GM12878 (cell line): ENCODE results near the gene MAIP1. TPM values are rescaled to one million over a fixed set of nuclear protein-coding genes. Genes with fewer than 3 reads are reported as not detected.

Experiments used
- ATAC-seq: fragments of 200-7000 bp; cut with Tn5 transposase; 3 replicates; pipeline ENCODE4 v1.9.1; 2020; ENCODE audit warnings: mild to moderate bottlenecking, moderate library complexity
- BruUV-seq: library from RNA; stranded (reverse); fragments of 400-500 nt; replicated peaks from 2 replicates; lab custom pipeline; 2021; lab: Mats Ljungman, UMichigan
- CTCF ChIA-PET: fragments of 300-600 bp; sonication (Branson Sonifier 250); formaldehyde crosslinking; extraction: SDS; loops from one replicate; lab custom pipeline; 2021; ENCODE audit warnings: inconsistent platforms; lab: Yijun Ruan, JAX
- POLR2A ChIA-PET: fragments of 350-600 bp; formaldehyde crosslinking; extraction: SDS; loops from one replicate; lab custom pipeline; 2021; ENCODE audit warnings: inconsistent platforms; lab: Charles Lee
- RAD21 ChIA-PET: fragments of 300-600 bp; sonication (Branson Sonifier 250); formaldehyde crosslinking; loops from one replicate; lab custom pipeline; 2023; ENCODE audit warnings: antibody characterized with exemption; ENCODE audit not compliant: unreplicated experiment; lab: Charles Lee
- SMC1A ChIA-PET: fragments of 300-600 bp; sonication (Branson Sonifier 250); formaldehyde crosslinking; loops from one replicate; lab custom pipeline; 2023; ENCODE audit not compliant: unreplicated experiment, uncharacterized antibody; lab: Charles Lee
- DNase-seq: peaks from one replicate; pipeline ENCODE4 v3.0.0-alpha.2; 2011; ENCODE audit warnings: low read depth, low spot score
- FAIRE-seq: peaks from 3 replicates; lab custom pipeline; 2011; peaks lifted over from hg19 to GRCh38; lab: Jason Lieb, UNC
- H2AFZ ChIP-seq: 2 replicates; pipeline ENCODE4 v1.6.0; 2011; ENCODE audit warnings: low read depth, low read length, control low read depth; ENCODE audit not compliant: control insufficient read depth
- H3K27ac ChIP-seq: 2 replicates; pipeline ENCODE4 v1.5.1; 2011; ENCODE audit warnings: control low read depth; ENCODE audit not compliant: control insufficient read depth, insufficient read depth
- H3K27me3 ChIP-seq, 2 experiments: replicated peaks in 1 of 2; 2 replicates each; pipeline versions ENCODE4 v1.6.0 to v1.6.1; 2011; ENCODE audit warnings: low read length in 1 of 2; ENCODE audit not compliant: control insufficient read depth in 2 of 2, insufficient read depth in 2 of 2
- H3K36me3 ChIP-seq, 2 experiments: 2 replicates each; pipeline ENCODE4 v1.5.1; 2011; ENCODE audit warnings: low read length in 1 of 2; ENCODE audit not compliant: control insufficient read depth in 2 of 2, insufficient read depth in 2 of 2
- H3K4me1 ChIP-seq: 2 replicates; pipeline ENCODE4 v1.6.1; 2011; ENCODE audit warnings: mild to moderate bottlenecking, low read length, moderate library complexity, mixed read lengths; ENCODE audit not compliant: control insufficient read depth, insufficient read depth
- H3K4me2 ChIP-seq: 2 replicates; pipeline ENCODE4 v1.6.0; 2011; ENCODE audit warnings: control low read depth; ENCODE audit not compliant: control insufficient read depth, insufficient read depth
- H3K4me3 ChIP-seq: fragments of 200-600 bp; sonication (generic); 2 replicates; pipeline ENCODE4 v1.5.1; 2016
- H3K79me2 ChIP-seq: 2 replicates; pipeline ENCODE4 v1.6.0; 2011; ENCODE audit warnings: low read length; ENCODE audit not compliant: control insufficient read depth, insufficient read depth
- H3K9ac ChIP-seq: 2 replicates; pipeline ENCODE4 v1.8.0; 2011; ENCODE audit warnings: low read length, control low read depth, mixed read lengths; ENCODE audit not compliant: control insufficient read depth, insufficient read depth
- H3K9me3 ChIP-seq: replicated peaks from 3 replicates; pipeline ENCODE4 v1.5.1; 2011; ENCODE audit warnings: mild to moderate bottlenecking, low read length; ENCODE audit not compliant: control insufficient read depth, insufficient read depth
- H4K20me1 ChIP-seq: 2 replicates; pipeline ENCODE4 v1.6.0; 2011; ENCODE audit not compliant: control insufficient read depth, insufficient read depth
- CHD4 ChIP-seq: fragments of 200-600 bp; sonication (generic); IDR thresholded peaks from 2 replicates; pipeline ENCODE4 v1.6.1; 2016; ENCODE audit warnings: mild to moderate bottlenecking
- CREB1 ChIP-seq: IDR thresholded peaks from 2 replicates; pipeline ENCODE4 v1.6.1; 2012; ENCODE audit warnings: low read depth, mild to moderate bottlenecking, inconsistent platforms
- FOXM1 ChIP-seq: IDR thresholded peaks from 2 replicates; pipeline ENCODE4 v1.6.1; 2012; ENCODE audit warnings: low read depth, mild to moderate bottlenecking, inconsistent platforms, low read length, moderate library complexity
- HCFC1 ChIP-seq: fragments of 150-350 bp; IDR thresholded peaks from 2 replicates; pipeline ENCODE4 v1.6.1; 2014; ENCODE audit warnings: low read length
- HDAC2 ChIP-seq: fragments of 200-600 bp; sonication (generic); IDR thresholded peaks from 2 replicates; pipeline ENCODE4 v1.6.1; 2017
- KLF5 ChIP-seq: fragments of 450-650 bp; IDR thresholded peaks from 2 replicates; pipeline ENCODE4 v1.6.1; 2014; ENCODE audit warnings: mild to moderate bottlenecking; ENCODE audit not compliant: partially characterized antibody
- MEF2A ChIP-seq: IDR thresholded peaks from 2 replicates; pipeline ENCODE4 v1.6.1; 2011; ENCODE audit warnings: low read depth, mild to moderate bottlenecking, low read length, moderate library complexity; ENCODE audit not compliant: insufficient read depth
- MTA2 ChIP-seq: fragments of 450-650 bp; IDR thresholded peaks from 2 replicates; pipeline ENCODE4 v1.6.1; 2016; ENCODE audit warnings: low read depth, mild to moderate bottlenecking, moderate library complexity
- PAX5 ChIP-seq: IDR thresholded peaks from 2 replicates; pipeline ENCODE4 v1.6.1; 2011; ENCODE audit warnings: low read depth, low read length, borderline replicate concordance
- RAD21 ChIP-seq: IDR thresholded peaks from 2 replicates; pipeline ENCODE4 v1.6.1; 2011; ENCODE audit warnings: mild to moderate bottlenecking, low read depth, low read length, moderate library complexity; ENCODE audit not compliant: insufficient read depth
- RB1 ChIP-seq: fragments of 450-650 bp; formaldehyde crosslinking; IDR thresholded peaks from 2 replicates; pipeline ENCODE4 v1.6.1; 2017; ENCODE audit warnings: mild to moderate bottlenecking, borderline replicate concordance
- RBBP5 ChIP-seq: fragments of 200-600 bp; sonication (generic); conservative IDR thresholded peaks from 2 replicates; pipeline ENCODE4 v1.6.1; 2016
- SIN3A ChIP-seq: IDR thresholded peaks from 2 replicates; pipeline ENCODE4 v1.6.1; 2012; ENCODE audit warnings: low read depth, low read length, improper control_type of control experiment
- SMC3 ChIP-seq: IDR thresholded peaks from 2 replicates; pipeline ENCODE4 v1.6.1; 2011; ENCODE audit warnings: low read length, improper control_type of control experiment, borderline replicate concordance
- STAT3 ChIP-seq: IDR thresholded peaks from 2 replicates; pipeline ENCODE4 v1.6.1; 2011; ENCODE audit warnings: low read depth, low read length, improper control_type of control experiment
- TCF3 ChIP-seq: IDR thresholded peaks from 2 replicates; pipeline ENCODE4 v1.6.1; 2012; ENCODE audit warnings: low read depth, mild to moderate bottlenecking, low read length, borderline replicate concordance; ENCODE audit not compliant: insufficient read depth
- YBX1 ChIP-seq: fragments of 450-650 bp; IDR thresholded peaks from 2 replicates; pipeline ENCODE4 v1.6.1; 2016; ENCODE audit warnings: antibody characterized with exemption
- YY1 ChIP-seq: IDR thresholded peaks from 2 replicates; pipeline ENCODE4 v1.6.1; 2011; ENCODE audit warnings: low read depth, mild to moderate bottlenecking, low read length
- ZSCAN29 ChIP-seq: fragments of 450-650 bp; IDR thresholded peaks from 2 replicates; pipeline ENCODE4 v1.6.1; 2017; ENCODE audit warnings: mild to moderate bottlenecking, moderate library complexity
- WGBS: methylation state at CpG from one replicate; pipeline ENCODE4 v1.1.6; 2016; ENCODE audit warnings: low lambda C conversion rate; ENCODE audit not compliant: insufficient replicate concordance, insufficient coverage; ENCODE audit errors: missing lambda C conversion rate; 5-methylcytosine and 5-hydroxymethylcytosine counted together
- in situ Hi-C: fragments of 300-500 bp; cut with MboI; formaldehyde crosslinking; loops from 9 replicates; pipeline ENCODE4 v1.14.3; 2018; ENCODE audit warnings: mixed read lengths
- intact Hi-C: fragments of 100-400 bp; cut with micrococcal nuclease; formaldehyde crosslinking; loops from one replicate; pipeline ENCODE4 v1.14.2; 2022; ENCODE audit not compliant: unreplicated experiment
- polyA plus RNA-seq, 11 experiments: library from polyadenylated mRNA; depleted of rRNA in 4 of 11; unstranded in 6 of 11; stranded (reverse) in 5 of 11; fragments of >200 nt; fragmentation: Nextera tagmentation in 4 of 11; fragmentation: Illumina TruSeq in 1 of 11; extraction: Ambion mirVana in 4 of 11; extraction: Trizol in 1 of 11; gene quantifications; 1 replicate in 1 of 11; 2 replicates in 10 of 11; pipeline versions ENCODE4 v1.2.1 to v1.2.3, GENCODE V29; 2011 to 2016; ENCODE audit warnings: inconsistent platforms in 2 of 11, missing spikeins in 2 of 11, low read depth in 1 of 11
- total RNA-seq, 4 experiments: library from RNA; depleted of rRNA in 3 of 4; stranded (reverse); fragments of >200 nt in 3 of 4; fragmentation: Illumina TruSeq in 1 of 4; extraction: Trizol in 1 of 4; gene quantifications; 2 replicates each; pipeline versions ENCODE4 v1.2.1 to v1.2.3, GENCODE V29; 2013 to 2021
- TF ChIP-seq, protein P1 (sequence below): fragments of 450-650 bp; IDR thresholded peaks from 2 replicates; pipeline ENCODE4 v1.6.1; 2018; ENCODE audit warnings: borderline replicate concordance, mild to moderate bottlenecking; ENCODE audit not compliant: partially characterized antibody
- TF ChIP-seq, protein P2 (sequence below), 3 experiments: IDR thresholded peaks in 2 of 3; conservative IDR thresholded peaks in 1 of 3; 2 replicates each; pipeline ENCODE4 v1.5.1; 2011; ENCODE audit warnings: low read depth in 3 of 3, low read length in 3 of 3, mild to moderate bottlenecking in 3 of 3, control low read depth in 2 of 3, moderate library complexity in 2 of 3, inconsistent platforms in 1 of 3, mixed read lengths in 1 of 3; ENCODE audit not compliant: control insufficient read depth in 2 of 3, insufficient read depth in 1 of 3; ENCODE audit errors: extremely low read depth in 1 of 3

Gene MAIP1
- total and polyA plus RNA-seq, 10 of the 15 experiments (the other 5 are each of a cell fraction or from before 2014, with no cell fraction given): 5.4 to 41.4 (median 25.4) TPM

DNA sequence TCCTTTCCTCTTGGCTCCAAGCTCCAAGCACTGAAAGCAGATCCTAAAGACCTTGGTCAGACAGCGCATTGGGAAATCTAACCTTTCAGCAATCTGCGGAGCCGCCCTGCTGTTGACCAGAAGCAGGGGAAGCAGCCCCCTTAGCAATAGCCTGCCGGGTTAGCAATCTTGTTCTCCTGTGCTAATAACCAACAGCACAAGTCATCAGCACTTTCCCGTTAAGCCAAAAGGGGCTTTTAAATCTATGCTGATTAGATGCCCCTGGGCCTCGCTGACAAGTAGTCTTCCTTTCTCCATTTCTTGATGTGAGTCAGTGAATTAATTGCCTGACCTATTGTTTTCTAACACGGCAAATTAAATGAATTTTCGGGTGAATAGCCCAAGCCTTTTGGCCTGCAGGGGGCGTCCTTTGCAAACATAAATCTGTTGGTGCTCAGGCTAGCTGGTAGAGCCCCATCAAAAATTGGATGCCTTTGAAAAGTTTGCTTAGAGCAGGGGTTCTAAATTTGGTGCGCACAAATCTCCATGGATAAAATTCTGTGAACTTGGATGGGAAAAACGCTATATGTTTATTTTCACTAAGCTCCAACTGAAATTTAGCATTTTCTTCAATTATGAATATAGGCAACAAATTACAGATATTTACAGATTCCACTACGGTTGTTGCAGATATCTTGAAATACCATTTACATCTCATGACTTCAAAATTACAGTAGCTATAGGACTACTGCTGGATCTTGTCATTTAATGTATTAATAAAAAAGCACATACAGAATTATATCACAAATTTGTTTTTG lies 24.6 kb downstream of the MAIP1 start:
- H3K4me2 ChIP-seq: peak overlapping the region; percentile 51; the same call in 1 of the 2 replicates
- intact Hi-C loops (loop anchor here (1.0 to 5.0 kb wide), 5 partner anchors 327 to 722 kb away; partner anchors contain the start of gene SPATS2L), in situ Hi-C loops (loop anchor here (5.0 to 10.0 kb wide), 2 partner anchors 492 to 725 kb away; no protein-coding TSS in a partner anchor)
- RAD21 ChIA-PET: interaction anchor here (0.8 to 3.4 kb wide), 5 partner anchors 492 to 724 kb away, joined by 3 to 68 read pairs (median 7); no protein-coding TSS in a partner anchor
- H3K79me2 ChIP-seq: no peaks in the 10 kb centered on the region
- WGBS: 12% methylated on average over 12 of the region's 12 CpGs
- H2AFZ ChIP-seq: peak overlapping the region; percentile 78
- 0 out of 2 replicates have a peak, but pooled peaks cover 5% of the 10 kb centered on the region for H3K4me1 ChIP-seq
- no peak overlapping the region for H3K4me3 ChIP-seq
- no peaks in the 10 kb centered on the region for H3K36me3 ChIP-seq
- no TSS peak for BruUV-seq
- no peak for DNase-seq
- H3K9me3 ChIP-seq: no peaks in the 10 kb centered on the region
- SMC1A ChIA-PET: interaction anchor here (0.7 to 4.2 kb wide), 15 partner anchors 10 to 761 kb away, joined by 3 to 53 read pairs (median 3); no protein-coding TSS in a partner anchor
- no peak for FAIRE-seq
- H3K9ac ChIP-seq: no peak overlapping the region
- no peaks in the 10 kb centered on the region for H3K27me3 ChIP-seq
- ATAC-seq: peak; percentile 74
- POLR2A ChIA-PET: no interaction called here
- H3K27ac ChIP-seq: no peak overlapping the region
- CTCF ChIA-PET: interaction anchor here (0.6 to 4.2 kb wide), 21 partner anchors 9 to 1087 kb away, joined by 3 to 104 read pairs (median 4); no protein-coding TSS in a partner anchor
- no peaks in the 10 kb centered on the region for H4K20me1 ChIP-seq
- TF ChIP-seq STAT3: no peak
- no peak for TF ChIP-seq RB1
- TF ChIP-seq SMC3: peak; percentile 72
- no peak for TF ChIP-seq ZSCAN29
- TF ChIP-seq, protein P1, sequence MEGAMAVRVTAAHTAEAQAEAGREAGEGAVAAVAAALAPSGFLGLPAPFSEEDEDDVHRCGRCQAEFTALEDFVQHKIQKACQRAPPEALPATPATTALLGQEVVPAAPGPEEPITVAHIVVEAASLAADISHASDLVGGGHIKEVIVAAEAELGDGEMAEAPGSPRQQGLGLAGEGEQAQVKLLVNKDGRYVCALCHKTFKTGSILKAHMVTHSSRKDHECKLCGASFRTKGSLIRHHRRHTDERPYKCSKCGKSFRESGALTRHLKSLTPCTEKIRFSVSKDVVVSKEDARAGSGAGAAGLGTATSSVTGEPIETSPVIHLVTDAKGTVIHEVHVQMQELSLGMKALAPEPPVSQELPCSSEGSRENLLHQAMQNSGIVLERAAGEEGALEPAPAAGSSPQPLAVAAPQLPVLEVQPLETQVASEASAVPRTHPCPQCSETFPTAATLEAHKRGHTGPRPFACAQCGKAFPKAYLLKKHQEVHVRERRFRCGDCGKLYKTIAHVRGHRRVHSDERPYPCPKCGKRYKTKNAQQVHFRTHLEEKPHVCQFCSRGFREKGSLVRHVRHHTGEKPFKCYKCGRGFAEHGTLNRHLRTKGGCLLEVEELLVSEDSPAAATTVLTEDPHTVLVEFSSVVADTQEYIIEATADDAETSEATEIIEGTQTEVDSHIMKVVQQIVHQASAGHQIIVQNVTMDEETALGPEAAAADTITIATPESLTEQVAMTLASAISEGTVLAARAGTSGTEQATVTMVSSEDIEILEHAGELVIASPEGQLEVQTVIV: no peak
- TF ChIP-seq YBX1: no peak
- TF ChIP-seq RBBP5: no peak
- TF ChIP-seq SIN3A: no peak
- TF ChIP-seq FOXM1: 0 out of 2 replicates have a peak, but pooled peaks have one; percentile 23
- TF ChIP-seq CREB1: no peak
- TF ChIP-seq, protein P2, sequence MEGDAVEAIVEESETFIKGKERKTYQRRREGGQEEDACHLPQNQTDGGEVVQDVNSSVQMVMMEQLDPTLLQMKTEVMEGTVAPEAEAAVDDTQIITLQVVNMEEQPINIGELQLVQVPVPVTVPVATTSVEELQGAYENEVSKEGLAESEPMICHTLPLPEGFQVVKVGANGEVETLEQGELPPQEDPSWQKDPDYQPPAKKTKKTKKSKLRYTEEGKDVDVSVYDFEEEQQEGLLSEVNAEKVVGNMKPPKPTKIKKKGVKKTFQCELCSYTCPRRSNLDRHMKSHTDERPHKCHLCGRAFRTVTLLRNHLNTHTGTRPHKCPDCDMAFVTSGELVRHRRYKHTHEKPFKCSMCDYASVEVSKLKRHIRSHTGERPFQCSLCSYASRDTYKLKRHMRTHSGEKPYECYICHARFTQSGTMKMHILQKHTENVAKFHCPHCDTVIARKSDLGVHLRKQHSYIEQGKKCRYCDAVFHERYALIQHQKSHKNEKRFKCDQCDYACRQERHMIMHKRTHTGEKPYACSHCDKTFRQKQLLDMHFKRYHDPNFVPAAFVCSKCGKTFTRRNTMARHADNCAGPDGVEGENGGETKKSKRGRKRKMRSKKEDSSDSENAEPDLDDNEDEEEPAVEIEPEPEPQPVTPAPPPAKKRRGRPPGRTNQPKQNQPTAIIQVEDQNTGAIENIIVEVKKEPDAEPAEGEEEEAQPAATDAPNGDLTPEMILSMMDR (IDR thresholded peaks at IDR 0.05 in 2 of 3, conservative IDR thresholded peaks at IDR 0.05 in 1 of 3; ENCODE audit: control insufficient read depth in 2 of 3, extremely low read depth in 1 of 3, insufficient read depth in 1 of 3, low read depth in 3 of 3, low read length in 3 of 3): peak; percentile 68 to 87 (median 83)
- 0 out of 2 replicates have a peak, but pooled peaks have one; percentile 24 for TF ChIP-seq YY1
- no peak for TF ChIP-seq CHD4
- TF ChIP-seq TCF3: no peak
- no peak for TF ChIP-seq HDAC2
- no peak for TF ChIP-seq HCFC1
- no peak for TF ChIP-seq MEF2A
- peak; percentile 58 for TF ChIP-seq MTA2
- TF ChIP-seq PAX5: no peak
- peak; percentile 88 for TF ChIP-seq RAD21
- TF ChIP-seq KLF5: no peak
